ENCODE results near the gene KHDC3L.

DNA sequence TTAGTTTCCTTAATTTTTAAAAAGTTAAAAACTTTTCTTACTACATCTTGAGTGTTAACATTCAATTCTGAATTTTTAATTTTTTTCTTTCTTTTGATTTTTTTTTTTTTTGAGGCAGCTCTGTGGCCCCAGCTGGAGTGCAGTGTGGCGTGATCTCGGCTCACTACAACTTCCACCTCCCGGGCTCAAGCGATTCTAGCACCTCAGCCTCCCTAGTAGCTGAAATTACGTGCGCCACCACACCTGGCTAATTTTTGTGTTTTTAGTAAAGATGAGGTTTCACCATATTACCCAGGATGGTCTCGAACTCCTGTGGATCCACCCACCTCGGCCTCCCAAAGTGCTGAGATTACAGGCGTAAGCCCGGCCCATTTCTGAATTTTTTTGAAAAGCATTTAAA is 33.4 kb downstream of the KHDC3L start:
- TF ChIP-seq CTCF (IDR thresholded peaks at IDR 0.05) = no peak
- no peak for TF ChIP-seq POLR2A (IDR thresholded peaks at IDR 0.05)

All from body of pancreas (tissue), 4 donors.